Astrocyte (in vitro differentiated cells and primary cell): Measurements from ENCODE around the gene RNLS. TPM values are rescaled to one million over a fixed set of nuclear protein-coding genes. Genes with fewer than 3 reads are reported as not detected.

ENCODE experiments used
- DNase-seq: peaks from one replicate; pipeline ENCODE4 v3.0.0-alpha.2; 2010; ENCODE audit warnings: low read depth
- FAIRE-seq: peaks from 2 replicates; lab custom pipeline; 2011; peaks lifted over from hg19 to GRCh38; lab: Jason Lieb, UNC
- H2AFZ ChIP-seq: 2 replicates; pipeline ENCODE4 v1.6.0; 2012; ENCODE audit warnings: low read depth, low read length, inconsistent platforms
- H3K27ac ChIP-seq: 2 replicates; pipeline ENCODE4 v1.5.1; 2011; ENCODE audit warnings: low read depth, low read length, inconsistent platforms
- H3K27me3 ChIP-seq: 2 replicates; pipeline ENCODE4 v1.6.0; 2011; ENCODE audit warnings: low read length, inconsistent platforms; ENCODE audit not compliant: insufficient read depth
- H3K36me3 ChIP-seq: 2 replicates; pipeline ENCODE4 v1.5.1; 2011; ENCODE audit warnings: low read length, inconsistent platforms; ENCODE audit not compliant: insufficient read depth
- H3K4me1 ChIP-seq: 2 replicates; pipeline ENCODE4 v1.5.1; 2011; ENCODE audit warnings: low read length, inconsistent platforms; ENCODE audit not compliant: insufficient read depth
- H3K4me2 ChIP-seq: 2 replicates; pipeline ENCODE4 v1.6.0; 2012; ENCODE audit warnings: low read length, inconsistent platforms
- H3K4me3 ChIP-seq: 2 replicates; pipeline ENCODE4 v1.5.1; 2011; ENCODE audit warnings: low read depth, mild to moderate bottlenecking, low read length, inconsistent platforms; ENCODE audit not compliant: insufficient read depth
- H3K79me2 ChIP-seq: 2 replicates; pipeline ENCODE4 v1.6.0; 2012; ENCODE audit warnings: mild to moderate bottlenecking, low read length, inconsistent platforms; ENCODE audit not compliant: insufficient read depth
- H3K9ac ChIP-seq: 2 replicates; pipeline ENCODE4 v1.6.0; 2012; ENCODE audit warnings: mild to moderate bottlenecking, low read length, inconsistent platforms
- H3K9me3 ChIP-seq: 2 replicates; pipeline ENCODE4 v1.5.1; 2012; ENCODE audit warnings: low read depth, mild to moderate bottlenecking, low read length, inconsistent platforms; ENCODE audit not compliant: insufficient read depth
- H4K20me1 ChIP-seq: 2 replicates; pipeline ENCODE4 v1.6.0; 2012; ENCODE audit warnings: low read length, inconsistent platforms; ENCODE audit not compliant: insufficient read depth
- H3K27ac Mint-ChIP-seq: one replicate; pipeline ENCODE4 v1.8.0; 2021; ENCODE audit warnings: mild to moderate bottlenecking, mixed read lengths; ENCODE audit not compliant: unreplicated experiment
- H3K27me3 Mint-ChIP-seq: one replicate; pipeline ENCODE4 v1.8.0; 2021; ENCODE audit warnings: low read depth, mixed read lengths; ENCODE audit not compliant: unreplicated experiment
- H3K36me3 Mint-ChIP-seq: one replicate; pipeline ENCODE4 v1.8.0; 2021; ENCODE audit warnings: low read depth, mixed read lengths; ENCODE audit not compliant: unreplicated experiment
- H3K4me1 Mint-ChIP-seq: one replicate; pipeline ENCODE4 v1.8.0; 2021; ENCODE audit warnings: low read depth, mixed read lengths; ENCODE audit not compliant: unreplicated experiment
- H3K4me3 Mint-ChIP-seq: one replicate; pipeline ENCODE4 v1.8.0; 2021; ENCODE audit warnings: mild to moderate bottlenecking, moderate library complexity, mixed read lengths; ENCODE audit not compliant: unreplicated experiment
- H3K9me3 Mint-ChIP-seq: one replicate; pipeline ENCODE4 v1.8.0; 2021; ENCODE audit warnings: mild to moderate bottlenecking, mixed read lengths; ENCODE audit not compliant: unreplicated experiment
- EZH2 ChIP-seq: IDR thresholded peaks from 2 replicates; pipeline ENCODE4 v1.6.1; 2012; ENCODE audit warnings: mild to moderate bottlenecking, low read length, inconsistent platforms; ENCODE audit not compliant: insufficient read depth
- total RNA-seq: library from RNA; stranded (reverse); gene quantifications from 2 replicates; pipeline ENCODE4 v1.2.1, GENCODE V29; 2021
- TF ChIP-seq, protein P1 (sequence below): IDR thresholded peaks from 2 replicates; pipeline ENCODE4 v1.5.1; 2011; ENCODE audit warnings: low read depth, mild to moderate bottlenecking, inconsistent platforms, low read length, moderate library complexity; ENCODE audit not compliant: insufficient read depth

RNLS gene
- total RNA-seq, 1 donor from 2014 or later = 6.9 TPM

DNA sequence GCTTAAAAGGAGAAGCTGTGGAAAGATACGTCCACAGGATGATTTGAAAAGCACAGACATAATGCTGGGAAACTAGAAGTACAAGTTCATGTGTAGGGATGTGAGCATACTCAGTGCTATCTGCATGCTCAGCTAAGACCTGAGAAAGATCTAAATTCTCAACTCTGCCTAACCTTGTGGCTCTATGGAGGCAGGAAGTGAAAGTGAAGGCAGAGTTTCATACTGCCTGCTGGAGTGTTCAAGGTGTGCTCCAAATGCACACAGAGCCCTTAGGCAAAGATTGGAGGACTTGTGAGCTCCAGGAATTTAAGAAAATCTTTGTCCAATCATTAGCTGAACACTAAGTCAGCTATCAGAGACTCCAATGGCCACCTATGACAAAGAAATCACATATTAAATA is 190.9 kb downstream of the RNLS start:
- Histone ChIP-seq H3K9ac (no peak overlapping the region), H3K27ac (no peak overlapping the region), H3K4me2 (no peak overlapping the region), H3K27me3 (no peaks in the 10 kb centered on the region), H4K20me1 (no peaks in the 10 kb centered on the region), H3K9me3 (no peaks in the 10 kb centered on the region), H3K4me1 (peaks cover 4% of the 10 kb centered on the region), H2AFZ (no peak overlapping the region), H3K4me3 (no peak overlapping the region), H3K36me3 (no peaks in the 10 kb centered on the region), H3K79me2 (no peaks in the 10 kb centered on the region)
- no peak for FAIRE-seq
- no peak for DNase-seq
- Mint-ChIP-seq H3K4me1 (peaks cover 5% of the 10 kb centered on the region), H3K27ac (no peak overlapping the region), H3K9me3 (peaks cover 8% of the 10 kb centered on the region), H3K36me3 (peaks cover 2% of the 10 kb centered on the region), H3K4me3 (no peak overlapping the region), H3K27me3 (no peaks in the 10 kb centered on the region)
- TF ChIP-seq, protein P1, sequence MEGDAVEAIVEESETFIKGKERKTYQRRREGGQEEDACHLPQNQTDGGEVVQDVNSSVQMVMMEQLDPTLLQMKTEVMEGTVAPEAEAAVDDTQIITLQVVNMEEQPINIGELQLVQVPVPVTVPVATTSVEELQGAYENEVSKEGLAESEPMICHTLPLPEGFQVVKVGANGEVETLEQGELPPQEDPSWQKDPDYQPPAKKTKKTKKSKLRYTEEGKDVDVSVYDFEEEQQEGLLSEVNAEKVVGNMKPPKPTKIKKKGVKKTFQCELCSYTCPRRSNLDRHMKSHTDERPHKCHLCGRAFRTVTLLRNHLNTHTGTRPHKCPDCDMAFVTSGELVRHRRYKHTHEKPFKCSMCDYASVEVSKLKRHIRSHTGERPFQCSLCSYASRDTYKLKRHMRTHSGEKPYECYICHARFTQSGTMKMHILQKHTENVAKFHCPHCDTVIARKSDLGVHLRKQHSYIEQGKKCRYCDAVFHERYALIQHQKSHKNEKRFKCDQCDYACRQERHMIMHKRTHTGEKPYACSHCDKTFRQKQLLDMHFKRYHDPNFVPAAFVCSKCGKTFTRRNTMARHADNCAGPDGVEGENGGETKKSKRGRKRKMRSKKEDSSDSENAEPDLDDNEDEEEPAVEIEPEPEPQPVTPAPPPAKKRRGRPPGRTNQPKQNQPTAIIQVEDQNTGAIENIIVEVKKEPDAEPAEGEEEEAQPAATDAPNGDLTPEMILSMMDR = no peak
- TF ChIP-seq EZH2 = no peak

DNA sequence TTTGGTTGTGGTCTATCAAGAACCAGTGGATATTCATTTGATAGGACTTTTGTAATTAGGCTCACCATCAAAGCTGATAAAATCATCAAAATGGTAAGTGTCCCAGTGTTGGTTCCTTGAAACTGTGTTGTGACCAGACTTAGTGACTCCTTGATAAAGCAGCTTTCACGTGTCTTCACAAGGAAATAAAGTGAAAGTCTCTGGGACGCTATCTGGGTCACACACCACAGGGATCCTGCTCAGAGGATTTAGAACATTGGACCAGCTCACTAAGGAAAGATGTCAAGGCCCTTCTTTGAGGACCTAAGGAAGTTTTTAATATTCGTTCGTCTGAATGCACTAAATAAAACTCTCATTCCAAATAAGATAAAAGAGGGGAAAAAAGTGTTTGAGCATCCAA is 193.1 kb downstream of the RNLS start:
- H3K4me1 ChIP-seq = peaks cover 16% of the 10 kb centered on the region
- Mint-ChIP-seq H3K4me1 (peaks cover 5% of the 10 kb centered on the region), H3K27me3 (no peaks in the 10 kb centered on the region), H3K36me3 (no peaks in the 10 kb centered on the region), H3K27ac (no peak overlapping the region), H3K4me3 (no peak overlapping the region), H3K9me3 (peaks cover 3% of the 10 kb centered on the region)
- no peak overlapping the region for H3K9ac ChIP-seq
- H3K36me3 ChIP-seq = no peaks in the 10 kb centered on the region
- H3K4me3 ChIP-seq = no peak overlapping the region
- no peaks in the 10 kb centered on the region for H3K79me2 ChIP-seq
- H3K27me3 ChIP-seq = no peaks in the 10 kb centered on the region
- H3K27ac ChIP-seq = no peak overlapping the region
- FAIRE-seq (no peak), DNase-seq (no peak)
- no peaks in the 10 kb centered on the region for H3K9me3 ChIP-seq
- TF ChIP-seq, protein P1 = no peak
- no peak for TF ChIP-seq EZH2
- no peak overlapping the region for H3K4me2 ChIP-seq
- no peak overlapping the region for H2AFZ ChIP-seq
- H4K20me1 ChIP-seq = no peaks in the 10 kb centered on the region

DNA sequence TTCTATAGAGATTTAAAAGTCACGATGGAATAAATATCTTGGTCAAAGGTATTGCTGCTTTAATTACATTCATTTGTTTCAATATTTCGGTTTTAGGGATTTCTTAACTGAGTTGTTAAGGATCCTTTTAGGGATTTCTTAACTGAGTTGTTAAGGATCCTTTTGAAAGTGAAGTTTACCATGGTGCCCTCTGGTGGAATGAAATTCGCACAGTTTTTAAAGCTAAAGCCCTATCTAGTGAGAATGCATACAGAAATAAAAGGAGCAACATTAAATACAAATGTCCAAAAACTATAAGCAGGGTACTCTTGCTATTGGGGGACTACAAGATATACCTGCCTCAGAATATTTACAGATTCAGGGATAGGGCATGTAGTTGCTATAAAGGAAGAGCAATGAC is 193.7 kb downstream of the RNLS start:
- DNase-seq = no peak
- Histone ChIP-seq H3K4me1 (peaks cover 16% of the 10 kb centered on the region), H3K27ac (no peak overlapping the region), H3K9ac (no peak overlapping the region), H3K79me2 (no peaks in the 10 kb centered on the region), H3K9me3 (no peaks in the 10 kb centered on the region), H2AFZ (no peak overlapping the region), H3K27me3 (no peaks in the 10 kb centered on the region), H3K36me3 (no peaks in the 10 kb centered on the region), H3K4me2 (no peak overlapping the region), H4K20me1 (no peaks in the 10 kb centered on the region), H3K4me3 (no peak overlapping the region)
- H3K27ac Mint-ChIP-seq = no peak overlapping the region
- no peaks in the 10 kb centered on the region for H3K27me3 Mint-ChIP-seq
- H3K36me3 Mint-ChIP-seq = no peaks in the 10 kb centered on the region
- peak; percentile 92 for FAIRE-seq
- H3K4me3 Mint-ChIP-seq = no peak overlapping the region
- peaks cover 5% of the 10 kb centered on the region for H3K4me1 Mint-ChIP-seq
- TF ChIP-seq, protein P1 = peak; percentile 63
- TF ChIP-seq EZH2 = no peak
- peaks cover 3% of the 10 kb centered on the region for H3K9me3 Mint-ChIP-seq
